Liver (tissue), 3 donors: ENCODE results near the gene FGD4.

Experiments used
- GABPA ChIP-seq, 2 donors: IDR thresholded peaks in 1 of 2; conservative IDR thresholded peaks in 1 of 2; 2 replicates each; pipeline ENCODE4 v1.6.1; 2016; ENCODE audit warnings: antibody characterized with exemption in 2 of 2, mild to moderate bottlenecking in 1 of 2, moderate library complexity in 1 of 2
- RAD21 ChIP-seq, 2 donors: IDR thresholded peaks; 2 replicates each; pipeline ENCODE4 v1.6.1; 2016; ENCODE audit warnings: antibody characterized with exemption in 2 of 2, mild to moderate bottlenecking in 2 of 2
- RXRA ChIP-seq, 2 donors: IDR thresholded peaks; 2 replicates each; pipeline ENCODE4 v1.6.1; 2017 to 2018; ENCODE audit warnings: antibody characterized with exemption in 2 of 2, mild to moderate bottlenecking in 1 of 2
- TAF1 ChIP-seq: conservative IDR thresholded peaks from 2 replicates; pipeline ENCODE4 v1.6.1; 2016; ENCODE audit warnings: antibody characterized with exemption, mild to moderate bottlenecking
- TF ChIP-seq, protein P1 (sequence below): fragments of 150-350 bp; IDR thresholded peaks from 2 replicates; pipeline ENCODE4 v1.5.1; 2017; ENCODE audit warnings: improper control_type of control experiment, low read depth, low read length; ENCODE audit not compliant: missing input control
- TF ChIP-seq, protein P2 (sequence below): IDR thresholded peaks from 2 replicates; pipeline ENCODE4 v1.6.1; 2016; ENCODE audit warnings: antibody characterized with exemption, mild to moderate bottlenecking
- TF ChIP-seq, protein P3 (sequence below): IDR thresholded peaks from 2 replicates; pipeline ENCODE4 v1.6.1; 2016; ENCODE audit warnings: antibody characterized with exemption
- donor health status: healthy.
- donor health status: healthy.

DNA sequence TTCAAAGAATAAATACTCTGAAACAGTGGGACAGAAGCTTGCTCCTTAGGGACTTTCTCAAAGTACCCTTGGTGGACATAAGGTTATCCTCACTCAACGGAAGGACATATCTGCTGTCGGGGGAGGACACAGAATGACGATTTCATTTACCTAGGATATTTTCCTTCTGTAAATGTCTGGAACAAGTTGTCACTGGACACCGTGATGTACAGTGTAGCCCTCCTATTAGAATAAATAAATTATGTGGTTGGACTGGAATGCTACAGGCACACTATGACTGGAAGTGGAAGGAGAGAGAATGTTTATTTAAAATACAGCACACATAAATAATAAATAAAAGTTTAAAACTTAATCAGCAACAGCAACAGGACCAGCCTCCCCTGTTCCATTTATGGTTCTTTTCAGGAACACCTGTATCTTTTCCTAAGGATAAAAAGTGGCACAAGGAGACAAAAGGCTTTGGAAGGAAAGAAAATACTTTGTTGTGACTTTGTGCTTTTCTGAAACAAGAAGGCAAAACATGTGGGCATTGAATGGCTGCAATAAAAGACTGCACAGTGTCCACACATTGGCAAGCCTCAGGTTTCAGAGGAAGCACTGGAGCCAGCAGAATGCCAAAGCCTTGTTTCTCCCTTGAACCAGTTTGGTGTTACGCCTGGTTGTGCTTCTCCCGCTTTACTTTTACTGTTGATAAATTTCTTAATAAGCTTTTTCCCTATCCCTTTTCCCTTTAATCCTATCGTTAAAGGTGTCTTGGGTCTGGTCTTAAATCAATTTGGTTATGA is 36.8 kb downstream of the FGD4 start:
- TF ChIP-seq, protein P1, sequence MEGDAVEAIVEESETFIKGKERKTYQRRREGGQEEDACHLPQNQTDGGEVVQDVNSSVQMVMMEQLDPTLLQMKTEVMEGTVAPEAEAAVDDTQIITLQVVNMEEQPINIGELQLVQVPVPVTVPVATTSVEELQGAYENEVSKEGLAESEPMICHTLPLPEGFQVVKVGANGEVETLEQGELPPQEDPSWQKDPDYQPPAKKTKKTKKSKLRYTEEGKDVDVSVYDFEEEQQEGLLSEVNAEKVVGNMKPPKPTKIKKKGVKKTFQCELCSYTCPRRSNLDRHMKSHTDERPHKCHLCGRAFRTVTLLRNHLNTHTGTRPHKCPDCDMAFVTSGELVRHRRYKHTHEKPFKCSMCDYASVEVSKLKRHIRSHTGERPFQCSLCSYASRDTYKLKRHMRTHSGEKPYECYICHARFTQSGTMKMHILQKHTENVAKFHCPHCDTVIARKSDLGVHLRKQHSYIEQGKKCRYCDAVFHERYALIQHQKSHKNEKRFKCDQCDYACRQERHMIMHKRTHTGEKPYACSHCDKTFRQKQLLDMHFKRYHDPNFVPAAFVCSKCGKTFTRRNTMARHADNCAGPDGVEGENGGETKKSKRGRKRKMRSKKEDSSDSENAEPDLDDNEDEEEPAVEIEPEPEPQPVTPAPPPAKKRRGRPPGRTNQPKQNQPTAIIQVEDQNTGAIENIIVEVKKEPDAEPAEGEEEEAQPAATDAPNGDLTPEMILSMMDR, result no peak
- TF ChIP-seq, protein P2, sequence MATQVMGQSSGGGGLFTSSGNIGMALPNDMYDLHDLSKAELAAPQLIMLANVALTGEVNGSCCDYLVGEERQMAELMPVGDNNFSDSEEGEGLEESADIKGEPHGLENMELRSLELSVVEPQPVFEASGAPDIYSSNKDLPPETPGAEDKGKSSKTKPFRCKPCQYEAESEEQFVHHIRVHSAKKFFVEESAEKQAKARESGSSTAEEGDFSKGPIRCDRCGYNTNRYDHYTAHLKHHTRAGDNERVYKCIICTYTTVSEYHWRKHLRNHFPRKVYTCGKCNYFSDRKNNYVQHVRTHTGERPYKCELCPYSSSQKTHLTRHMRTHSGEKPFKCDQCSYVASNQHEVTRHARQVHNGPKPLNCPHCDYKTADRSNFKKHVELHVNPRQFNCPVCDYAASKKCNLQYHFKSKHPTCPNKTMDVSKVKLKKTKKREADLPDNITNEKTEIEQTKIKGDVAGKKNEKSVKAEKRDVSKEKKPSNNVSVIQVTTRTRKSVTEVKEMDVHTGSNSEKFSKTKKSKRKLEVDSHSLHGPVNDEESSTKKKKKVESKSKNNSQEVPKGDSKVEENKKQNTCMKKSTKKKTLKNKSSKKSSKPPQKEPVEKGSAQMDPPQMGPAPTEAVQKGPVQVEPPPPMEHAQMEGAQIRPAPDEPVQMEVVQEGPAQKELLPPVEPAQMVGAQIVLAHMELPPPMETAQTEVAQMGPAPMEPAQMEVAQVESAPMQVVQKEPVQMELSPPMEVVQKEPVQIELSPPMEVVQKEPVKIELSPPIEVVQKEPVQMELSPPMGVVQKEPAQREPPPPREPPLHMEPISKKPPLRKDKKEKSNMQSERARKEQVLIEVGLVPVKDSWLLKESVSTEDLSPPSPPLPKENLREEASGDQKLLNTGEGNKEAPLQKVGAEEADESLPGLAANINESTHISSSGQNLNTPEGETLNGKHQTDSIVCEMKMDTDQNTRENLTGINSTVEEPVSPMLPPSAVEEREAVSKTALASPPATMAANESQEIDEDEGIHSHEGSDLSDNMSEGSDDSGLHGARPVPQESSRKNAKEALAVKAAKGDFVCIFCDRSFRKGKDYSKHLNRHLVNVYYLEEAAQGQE, result no peak
- TF ChIP-seq TAF1, result no peak
- TF ChIP-seq RXRA (IDR thresholded peaks at IDR 0.05), result no peak
- TF ChIP-seq, protein P3, sequence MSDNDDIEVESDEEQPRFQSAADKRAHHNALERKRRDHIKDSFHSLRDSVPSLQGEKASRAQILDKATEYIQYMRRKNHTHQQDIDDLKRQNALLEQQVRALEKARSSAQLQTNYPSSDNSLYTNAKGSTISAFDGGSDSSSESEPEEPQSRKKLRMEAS, result no peak
- no peak for TF ChIP-seq RAD21 (IDR thresholded peaks at IDR 0.05)
- TF ChIP-seq GABPA (IDR thresholded peaks at IDR 0.05 in 1 of 2, conservative IDR thresholded peaks at IDR 0.05 in 1 of 2), result no peak
